ENCODE results near the gene NTM.

The NTM gene

DNA sequence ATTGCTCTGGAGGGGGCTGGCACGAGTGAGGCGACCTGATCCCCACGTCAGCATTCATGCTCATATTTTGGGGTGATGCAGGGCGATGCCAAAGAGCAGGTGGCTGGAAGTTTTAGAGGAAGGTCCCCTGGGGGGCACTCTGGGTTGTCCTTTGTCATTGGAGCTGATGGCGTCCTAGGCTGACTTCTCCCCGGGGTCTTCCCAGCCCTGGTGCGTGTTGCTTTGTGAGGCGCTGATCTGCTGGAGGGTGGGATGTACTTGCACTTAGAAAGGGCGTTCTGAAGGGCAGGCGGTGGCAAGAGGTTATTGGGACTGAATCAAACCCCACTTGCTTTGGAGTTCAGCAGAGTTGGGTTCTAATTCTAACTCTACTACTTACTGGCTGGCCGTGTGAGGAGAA, 313.3 kb downstream of the NTM start:
- DNase-seq (ENCODE audit: low spot score in 2 of 2): no peak
- H3K36me3 Mint-ChIP-seq (ENCODE audit: insufficient read depth): peaks cover 3% of the 10 kb centered on the region
- ATAC-seq (replicated peaks; ENCODE audit: extremely low read depth, poor library complexity, severe bottlenecking): no peak
- no peak overlapping the region for H3K27ac Mint-ChIP-seq (ENCODE audit: low read depth)
- H3K4me1 Mint-ChIP-seq: no peaks in the 10 kb centered on the region
- peaks cover 14% of the 10 kb centered on the region for H3K27me3 Mint-ChIP-seq
- H3K4me3 Mint-ChIP-seq: no peak overlapping the region
- no peaks in the 10 kb centered on the region for H3K9me3 Mint-ChIP-seq

DNA sequence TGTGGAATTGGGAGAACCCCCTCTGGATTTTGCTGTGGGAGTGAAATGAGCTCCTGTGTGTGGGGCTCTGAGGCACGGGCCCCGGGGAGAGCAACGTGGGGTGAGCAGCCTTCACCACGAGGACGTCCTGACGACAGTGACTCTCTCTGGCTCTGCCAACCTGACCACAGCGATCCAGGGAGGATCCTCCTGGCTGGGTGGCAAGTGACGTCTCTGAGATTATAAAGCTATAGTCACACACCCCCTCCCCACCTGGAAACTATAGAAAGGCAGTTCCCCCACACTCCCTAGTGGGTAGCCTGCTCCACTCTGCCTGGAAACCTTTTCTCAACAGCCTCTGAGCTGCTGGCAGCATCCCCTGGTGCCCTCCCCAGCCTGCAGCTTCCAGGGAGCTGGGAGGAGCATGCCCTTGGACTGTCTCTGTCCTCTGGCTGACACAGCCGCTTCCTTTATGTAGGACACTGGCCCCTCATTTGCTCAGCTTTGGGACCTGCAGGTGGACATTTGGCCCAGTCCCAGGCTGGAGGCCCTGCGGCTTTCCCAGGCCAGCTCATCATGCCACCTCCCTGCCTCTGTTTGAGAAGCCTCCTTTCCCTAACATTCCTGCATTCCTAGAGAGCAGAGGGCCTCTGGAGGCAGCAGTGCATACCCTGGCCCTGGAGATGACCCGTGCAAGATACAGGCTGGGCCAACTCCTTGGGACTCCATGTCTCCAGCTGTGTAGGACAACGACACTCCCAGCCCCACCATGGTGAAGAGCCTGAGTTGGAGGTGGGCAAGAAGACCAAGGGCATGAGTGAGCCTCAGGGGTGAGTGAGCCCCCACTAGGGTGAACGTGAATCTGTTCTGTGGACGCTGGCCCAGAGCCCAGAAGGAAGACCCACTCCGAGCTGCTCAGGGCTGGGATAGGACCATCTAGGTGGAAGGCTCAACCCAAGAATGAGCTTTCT, 314.0 kb downstream of the NTM start:
- H3K36me3 Mint-ChIP-seq (ENCODE audit: insufficient read depth): peaks cover 3% of the 10 kb centered on the region
- peaks cover 14% of the 10 kb centered on the region for H3K27me3 Mint-ChIP-seq
- DNase-seq (ENCODE audit: low spot score in 2 of 2) (no peak), ATAC-seq (replicated peaks; ENCODE audit: extremely low read depth, poor library complexity, severe bottlenecking) (no peak)
- H3K9me3 Mint-ChIP-seq: no peaks in the 10 kb centered on the region
- no peak overlapping the region for H3K4me3 Mint-ChIP-seq
- no peak overlapping the region for H3K27ac Mint-ChIP-seq (ENCODE audit: low read depth)
- H3K4me1 Mint-ChIP-seq: no peaks in the 10 kb centered on the region

DNA sequence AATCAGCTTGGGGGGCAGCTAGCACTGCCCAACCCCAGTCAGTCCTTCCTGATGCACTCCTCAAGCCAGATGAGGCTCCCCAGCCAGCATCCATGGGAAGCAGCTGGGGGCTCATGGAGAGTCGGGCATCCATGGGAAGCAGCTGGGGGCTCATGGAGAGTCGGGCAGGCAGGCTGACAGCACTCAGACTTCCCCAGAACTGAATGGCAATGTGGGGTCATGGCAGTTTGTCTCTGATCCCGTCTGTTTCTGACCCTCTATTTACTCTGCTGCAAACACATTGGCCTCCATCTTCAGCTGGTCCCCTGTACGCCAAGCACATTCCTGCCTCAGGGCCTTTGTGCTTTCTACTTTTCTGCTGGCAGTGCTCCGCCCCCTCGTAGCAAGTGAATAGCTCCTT, 314.8 kb downstream of the NTM start:
- Mint-ChIP-seq H3K27ac (ENCODE audit: low read depth) (no peak overlapping the region), H3K4me1 (no peaks in the 10 kb centered on the region), H3K36me3 (ENCODE audit: insufficient read depth) (peaks cover 3% of the 10 kb centered on the region), H3K4me3 (no peak overlapping the region), H3K9me3 (peaks cover 5% of the 10 kb centered on the region), H3K27me3 (peaks cover 22% of the 10 kb centered on the region)
- DNase-seq (ENCODE audit: low spot score in 2 of 2) (no peak), ATAC-seq (replicated peaks; ENCODE audit: extremely low read depth, poor library complexity, severe bottlenecking) (no peak)

DNA sequence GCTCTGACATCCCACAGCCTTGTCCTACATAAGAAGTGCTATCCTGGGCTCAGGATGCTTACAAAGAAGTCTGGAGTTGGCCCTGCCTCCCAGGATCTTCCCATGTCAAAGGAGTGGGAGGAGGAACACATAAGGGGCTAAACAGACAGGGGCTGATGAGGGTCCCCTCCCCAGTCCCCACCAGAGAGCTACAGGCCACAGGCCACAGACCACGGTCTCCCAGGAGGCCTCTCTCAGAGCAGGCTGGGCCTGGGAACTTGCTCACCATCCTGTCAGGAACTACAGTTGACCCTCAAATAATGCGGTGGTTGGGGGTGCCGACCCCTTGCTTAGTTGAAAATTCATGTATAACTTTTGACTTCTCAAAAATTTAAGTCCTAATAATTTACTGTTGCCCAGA, 315.5 kb downstream of the NTM start:
- no peak for DNase-seq (ENCODE audit: low spot score in 2 of 2)
- Mint-ChIP-seq H3K36me3 (ENCODE audit: insufficient read depth) (peaks cover 3% of the 10 kb centered on the region), H3K9me3 (peaks cover 9% of the 10 kb centered on the region), H3K27ac (ENCODE audit: low read depth) (no peak overlapping the region), H3K27me3 (peaks cover 26% of the 10 kb centered on the region), H3K4me3 (no peak overlapping the region), H3K4me1 (no peaks in the 10 kb centered on the region)
- ATAC-seq (replicated peaks; ENCODE audit: extremely low read depth, poor library complexity, severe bottlenecking): no peak

DNA sequence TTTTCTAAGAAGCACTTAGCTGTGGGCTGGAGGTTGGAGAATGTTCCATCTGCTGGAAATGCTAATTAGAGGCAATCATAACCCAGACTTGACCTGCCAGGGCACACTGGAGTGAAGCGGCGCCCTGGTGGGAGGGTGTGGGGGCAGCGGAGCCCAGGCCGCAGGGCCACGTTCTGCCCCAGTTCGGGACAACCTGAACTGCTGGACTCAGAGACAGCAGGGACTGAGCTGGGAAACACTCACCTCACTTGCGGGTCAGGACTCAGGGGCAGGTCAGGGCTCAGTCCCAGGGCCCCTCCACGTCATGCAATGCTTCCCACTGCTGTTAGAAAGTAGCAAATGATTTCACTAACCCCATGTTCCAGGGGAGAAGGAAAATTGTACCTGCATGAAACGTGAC, 316.4 kb downstream of the NTM start:
- H3K27ac Mint-ChIP-seq (ENCODE audit: low read depth): no peak overlapping the region
- H3K27me3 Mint-ChIP-seq: peaks cover 26% of the 10 kb centered on the region
- ATAC-seq (replicated peaks; ENCODE audit: extremely low read depth, poor library complexity, severe bottlenecking) (no peak), DNase-seq (ENCODE audit: low spot score in 2 of 2) (no peak)
- no peaks in the 10 kb centered on the region for H3K4me1 Mint-ChIP-seq
- no peak overlapping the region for H3K4me3 Mint-ChIP-seq
- H3K36me3 Mint-ChIP-seq (ENCODE audit: insufficient read depth): peaks cover 3% of the 10 kb centered on the region
- peaks cover 9% of the 10 kb centered on the region for H3K9me3 Mint-ChIP-seq

DNA sequence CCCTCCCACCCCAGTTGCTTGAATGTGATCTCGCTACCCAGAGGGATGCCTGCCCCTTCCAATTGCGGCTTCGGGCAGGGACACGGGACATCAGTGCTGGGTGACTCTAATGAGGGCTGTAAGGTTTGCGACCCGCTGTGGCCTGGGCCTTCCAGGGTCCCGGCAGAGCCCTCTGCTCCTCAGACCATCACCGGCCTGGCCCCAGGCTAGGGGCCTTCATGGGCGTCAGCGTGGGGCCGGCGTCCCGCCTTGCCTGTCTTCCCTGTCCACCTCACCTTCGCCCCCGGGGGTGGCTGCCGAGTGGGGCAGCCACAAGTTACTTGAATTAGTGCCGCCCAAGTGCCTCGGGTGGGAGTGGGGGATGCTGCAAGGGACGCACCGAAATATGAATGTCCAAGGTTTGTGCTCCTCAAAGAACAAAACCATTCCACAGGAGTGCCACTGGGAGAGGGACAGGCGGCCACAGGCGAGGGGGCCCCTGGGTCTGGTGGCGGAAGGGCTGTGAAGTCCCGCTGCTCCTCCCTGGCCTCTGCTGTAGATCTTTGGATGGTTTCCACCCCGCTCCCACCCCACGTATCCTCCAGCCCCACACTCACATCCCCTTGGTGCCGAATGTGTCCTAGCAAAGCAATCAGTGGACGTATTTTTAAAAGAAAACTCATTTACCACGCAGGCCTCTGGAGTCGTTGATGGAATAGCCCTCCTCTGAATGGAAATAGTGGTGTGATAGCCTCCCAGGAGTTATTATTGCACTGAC, 317.1 kb downstream of the NTM start:
- H3K36me3 Mint-ChIP-seq (ENCODE audit: insufficient read depth): peaks cover 3% of the 10 kb centered on the region
- DNase-seq (ENCODE audit: low spot score in 2 of 2) (no peak), ATAC-seq (replicated peaks; ENCODE audit: extremely low read depth, poor library complexity, severe bottlenecking) (no peak)
- H3K27ac Mint-ChIP-seq (ENCODE audit: low read depth): no peak overlapping the region
- H3K9me3 Mint-ChIP-seq: peaks cover 9% of the 10 kb centered on the region
- H3K4me1 Mint-ChIP-seq: no peaks in the 10 kb centered on the region
- H3K4me3 Mint-ChIP-seq: no peak overlapping the region
- peaks cover 26% of the 10 kb centered on the region for H3K27me3 Mint-ChIP-seq

DNA sequence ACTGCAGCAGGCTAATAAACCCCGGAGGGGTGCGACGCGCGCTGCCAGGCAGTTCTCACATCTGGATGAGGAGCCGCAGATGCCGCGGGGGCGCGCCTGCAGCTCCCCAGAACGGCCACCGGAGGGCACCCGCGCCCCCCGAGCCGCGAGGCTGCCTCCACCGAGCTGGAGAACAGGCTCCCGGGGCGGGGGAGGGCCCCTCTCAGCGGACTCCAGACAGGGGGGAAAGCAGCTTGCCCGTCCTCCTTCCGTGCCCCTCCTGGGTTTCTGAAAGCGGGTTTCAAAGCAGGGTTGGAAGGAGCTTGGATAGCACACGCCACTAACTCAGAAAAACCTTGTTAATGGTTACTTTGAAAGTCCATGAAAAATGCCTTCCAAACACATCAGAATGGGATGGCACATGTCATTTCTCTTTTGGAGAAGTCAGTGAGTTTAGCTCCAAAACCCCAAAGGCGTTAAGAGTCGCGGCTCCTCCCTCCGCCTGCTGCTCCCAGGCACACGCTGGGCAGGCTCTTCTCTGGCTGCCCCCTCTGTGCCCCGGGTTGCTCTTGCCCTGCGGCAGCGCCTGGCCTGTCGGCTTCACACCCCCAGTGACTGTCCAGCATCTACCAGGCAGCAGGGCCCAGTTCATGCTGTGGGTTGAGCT, 317.8 kb downstream of the NTM start:
- Mint-ChIP-seq H3K27me3 (peaks cover 26% of the 10 kb centered on the region), H3K27ac (ENCODE audit: low read depth) (no peak overlapping the region), H3K9me3 (peaks cover 9% of the 10 kb centered on the region), H3K36me3 (ENCODE audit: insufficient read depth) (peaks cover 3% of the 10 kb centered on the region), H3K4me3 (no peak overlapping the region), H3K4me1 (no peaks in the 10 kb centered on the region)
- DNase-seq (ENCODE audit: low spot score in 2 of 2): no peak
- ATAC-seq (replicated peaks; ENCODE audit: extremely low read depth, poor library complexity, severe bottlenecking): no peak

DNA sequence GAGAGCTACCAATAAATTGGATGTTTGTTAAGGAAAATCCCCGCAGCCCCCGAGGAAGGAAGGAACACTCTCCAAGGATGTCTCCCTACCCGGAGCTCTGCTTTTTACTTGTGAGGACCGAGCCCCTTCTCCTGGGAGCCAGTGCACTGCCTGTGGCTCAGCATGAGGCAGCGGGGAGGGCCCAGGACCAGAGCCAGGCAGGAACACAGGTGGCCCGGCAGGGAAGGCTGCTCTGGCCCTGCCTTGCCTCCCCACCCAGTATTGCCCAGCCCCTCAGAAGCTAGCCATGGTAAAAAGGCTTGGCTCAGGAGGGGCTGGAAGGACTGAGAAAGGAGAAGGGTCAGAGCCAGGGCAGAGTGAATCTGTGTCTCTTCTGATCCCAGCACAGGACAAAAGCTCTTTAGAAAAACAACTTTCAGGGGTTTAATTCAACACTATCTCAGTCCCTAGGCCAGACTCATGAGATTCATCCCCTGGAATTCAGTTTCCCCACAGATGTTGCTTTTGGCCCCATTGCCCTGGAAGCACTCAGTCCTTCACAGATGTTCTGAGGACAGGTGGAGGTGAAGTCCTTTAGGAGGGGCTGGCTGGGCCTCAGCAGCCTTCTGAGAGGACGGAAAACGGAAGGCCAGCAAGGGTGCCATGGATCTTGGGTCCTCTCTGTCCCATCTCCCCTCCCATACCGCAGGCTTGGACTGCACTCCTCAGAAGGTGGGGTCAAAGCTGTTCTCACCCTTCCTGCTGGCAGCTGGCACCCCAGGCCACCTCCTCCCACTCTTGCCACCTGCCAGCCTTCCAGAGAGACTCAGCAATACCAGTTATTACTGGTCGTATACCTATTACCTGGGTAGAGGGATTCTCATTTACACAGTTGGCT, 318.9 kb downstream of the NTM start:
- Mint-ChIP-seq H3K4me1 (peaks cover 2% of the 10 kb centered on the region), H3K4me3 (no peak overlapping the region), H3K27ac (ENCODE audit: low read depth) (no peak overlapping the region), H3K27me3 (peaks cover 32% of the 10 kb centered on the region), H3K9me3 (peaks cover 9% of the 10 kb centered on the region), H3K36me3 (ENCODE audit: insufficient read depth) (no peaks in the 10 kb centered on the region)
- DNase-seq (ENCODE audit: low spot score in 2 of 2): no peak
- ATAC-seq (replicated peaks; ENCODE audit: extremely low read depth, poor library complexity, severe bottlenecking): no peak

DNA sequence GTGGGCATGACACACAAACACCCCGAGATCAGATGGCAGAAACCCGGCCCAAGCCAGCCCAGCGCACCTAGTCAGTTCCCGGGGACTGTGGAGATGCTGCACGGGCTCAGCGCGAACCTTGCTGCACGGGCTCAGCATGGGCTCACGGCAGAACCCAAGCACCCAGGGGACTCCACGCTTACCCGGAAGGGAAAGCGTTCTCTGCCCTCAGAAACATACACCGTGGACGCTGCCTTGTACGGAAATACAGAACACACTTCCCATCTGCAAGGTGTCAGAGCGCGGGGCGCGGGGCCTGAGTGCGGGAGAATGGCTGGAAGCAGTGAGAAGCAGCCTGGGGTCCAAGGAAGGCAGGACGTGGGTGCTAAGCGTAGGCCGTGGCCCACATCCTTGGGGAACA, 319.9 kb downstream of the NTM start:
- no peak overlapping the region for H3K4me3 Mint-ChIP-seq
- H3K4me1 Mint-ChIP-seq: peaks cover 6% of the 10 kb centered on the region
- no peaks in the 10 kb centered on the region for H3K36me3 Mint-ChIP-seq (ENCODE audit: insufficient read depth)
- peaks cover 9% of the 10 kb centered on the region for H3K9me3 Mint-ChIP-seq
- DNase-seq (ENCODE audit: low spot score in 2 of 2): no peak
- peaks cover 37% of the 10 kb centered on the region for H3K27me3 Mint-ChIP-seq
- ATAC-seq (replicated peaks; ENCODE audit: extremely low read depth, poor library complexity, severe bottlenecking): no peak
- no peak overlapping the region for H3K27ac Mint-ChIP-seq (ENCODE audit: low read depth)

DNA sequence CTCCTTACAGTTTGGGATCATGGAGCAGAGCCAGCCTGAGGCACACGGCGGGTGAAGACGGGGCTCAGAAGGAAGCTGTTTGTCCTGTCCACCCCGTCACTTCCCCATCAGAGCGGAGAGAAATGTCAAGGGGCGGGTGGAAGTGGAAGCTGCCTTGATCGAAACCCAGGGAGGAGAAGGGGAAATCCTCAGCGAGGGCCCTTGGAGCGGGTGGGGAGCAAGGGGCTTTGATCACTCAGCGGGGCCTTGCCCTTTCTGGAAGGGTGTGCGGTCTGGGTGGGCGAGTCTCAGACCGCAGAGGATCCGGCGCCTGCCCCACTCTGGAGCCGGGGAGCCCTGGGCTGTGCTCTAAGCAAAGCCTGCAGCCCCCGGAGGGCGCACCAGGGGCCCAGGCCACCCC, 320.4 kb downstream of the NTM start:
- Mint-ChIP-seq H3K27ac (ENCODE audit: low read depth) (no peak overlapping the region), H3K4me3 (no peak overlapping the region), H3K27me3 (peaks cover 37% of the 10 kb centered on the region), H3K9me3 (peaks cover 9% of the 10 kb centered on the region), H3K4me1 (peaks cover 6% of the 10 kb centered on the region), H3K36me3 (ENCODE audit: insufficient read depth) (no peaks in the 10 kb centered on the region)
- DNase-seq (ENCODE audit: low spot score in 2 of 2) (no peak), ATAC-seq (replicated peaks; ENCODE audit: extremely low read depth, poor library complexity, severe bottlenecking) (no peak)

DNA sequence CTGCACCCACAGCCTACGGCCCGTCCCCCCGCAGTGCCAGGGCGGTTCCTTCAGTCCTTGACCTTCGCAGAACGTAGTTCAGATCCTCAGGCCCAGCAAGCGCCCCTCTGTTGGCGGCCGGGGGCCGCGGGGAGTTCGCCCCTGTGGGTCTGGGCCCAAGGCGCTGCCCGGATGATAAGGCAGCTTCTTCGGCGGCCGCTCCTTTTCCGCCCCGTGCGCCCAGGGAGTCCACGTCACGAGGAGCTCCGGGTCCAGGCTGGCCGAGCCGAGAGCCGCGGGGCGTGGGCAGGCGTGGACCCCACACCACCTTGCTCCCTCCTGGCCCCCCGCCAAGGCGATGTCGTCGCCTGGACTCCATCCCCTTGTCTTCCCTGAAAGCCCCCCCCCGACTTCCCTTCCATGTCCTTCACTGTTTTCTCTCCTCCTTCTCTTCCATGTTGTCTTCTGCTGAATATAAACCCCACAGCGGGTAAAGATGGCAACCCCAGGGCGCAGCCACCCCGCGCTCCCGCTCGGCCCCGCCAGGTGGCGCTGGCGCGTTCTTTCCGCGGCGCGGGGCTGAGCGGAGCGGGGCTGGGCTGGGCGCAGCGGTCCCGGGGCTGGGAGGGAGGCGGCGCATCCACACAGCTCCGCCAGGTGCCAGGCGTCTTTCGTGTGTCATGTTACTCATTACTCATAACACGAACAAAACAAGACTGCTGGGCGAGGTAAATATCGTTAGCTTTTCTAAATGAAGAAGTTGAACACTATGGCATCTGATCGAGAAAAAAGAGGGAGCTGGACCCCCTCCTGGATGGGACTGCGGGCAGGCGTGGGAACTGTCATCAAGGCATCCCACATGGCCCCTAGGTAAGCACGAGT, 321.0 kb downstream of the NTM start:
- no peaks in the 10 kb centered on the region for H3K36me3 Mint-ChIP-seq (ENCODE audit: insufficient read depth)
- peaks cover 9% of the 10 kb centered on the region for H3K9me3 Mint-ChIP-seq
- ATAC-seq (replicated peaks; ENCODE audit: extremely low read depth, poor library complexity, severe bottlenecking) (no peak), DNase-seq (ENCODE audit: low spot score in 2 of 2) (no peak)
- H3K4me1 Mint-ChIP-seq: peaks cover 6% of the 10 kb centered on the region
- H3K27me3 Mint-ChIP-seq: peaks cover 37% of the 10 kb centered on the region
- no peak overlapping the region for H3K4me3 Mint-ChIP-seq
- H3K27ac Mint-ChIP-seq (ENCODE audit: low read depth): no peak overlapping the region

Data from central memory CD8-positive, alpha-beta T cell (primary cell).